ELF-1 (cell line): Measurements from ENCODE around the gene PPID.
"Not testable (repeated sequence)": the region's sequence is repeated elsewhere in the genome, so short reads cannot be mapped to it uniquely, and the experiment has no call there.

Experiments
- DNase-seq: peaks from one replicate; pipeline ENCODE4 v3.0.0-alpha.2; 2016; ENCODE audit warnings: low read depth, low spot score

PPID gene

DNA sequence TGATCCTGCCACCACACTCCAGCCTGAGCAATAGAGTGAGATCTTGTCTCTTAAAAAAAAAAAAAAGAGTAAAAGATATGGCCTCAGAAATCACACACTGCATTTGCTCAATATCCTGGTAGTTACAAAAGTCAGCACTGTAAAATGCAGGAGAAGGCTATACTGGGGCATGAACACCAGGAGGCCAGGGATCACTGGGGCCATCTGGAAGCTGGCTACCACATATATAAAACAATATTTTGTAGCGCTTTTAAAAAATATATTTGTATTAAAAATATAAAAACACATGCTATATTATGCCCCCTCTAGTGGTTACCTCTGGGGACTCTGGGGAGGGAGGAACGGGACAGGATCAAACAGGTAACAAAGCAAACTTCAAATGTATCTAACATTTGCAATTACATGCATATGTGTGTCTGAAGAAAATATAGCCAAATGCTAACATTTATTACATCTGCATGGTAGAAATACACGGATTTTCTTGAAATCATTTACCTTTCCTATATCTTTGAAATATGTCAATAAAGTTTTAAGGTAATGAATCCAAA, 55.5 kb downstream of the PPID start:
- no peak for DNase-seq

DNA sequence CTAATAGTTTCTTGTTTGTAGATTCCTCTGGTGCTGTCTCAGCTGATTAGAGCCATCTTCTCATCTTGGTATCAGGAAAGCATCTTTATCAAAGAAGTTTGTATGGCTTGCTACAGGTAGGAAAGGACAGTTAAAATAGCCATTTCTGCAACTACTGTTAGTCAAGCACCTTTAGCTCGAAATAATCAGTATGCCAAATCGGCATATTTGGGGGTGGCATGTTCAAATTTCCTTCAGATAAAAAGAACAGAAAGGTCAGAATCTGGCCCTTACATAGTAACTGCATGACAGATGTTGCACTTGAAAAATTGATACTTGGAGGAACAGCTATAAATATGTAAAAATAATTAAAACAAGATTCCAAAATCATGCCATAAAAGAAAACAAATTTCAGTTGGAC, 56.3 kb downstream of the PPID start:
- no peak for DNase-seq

DNA sequence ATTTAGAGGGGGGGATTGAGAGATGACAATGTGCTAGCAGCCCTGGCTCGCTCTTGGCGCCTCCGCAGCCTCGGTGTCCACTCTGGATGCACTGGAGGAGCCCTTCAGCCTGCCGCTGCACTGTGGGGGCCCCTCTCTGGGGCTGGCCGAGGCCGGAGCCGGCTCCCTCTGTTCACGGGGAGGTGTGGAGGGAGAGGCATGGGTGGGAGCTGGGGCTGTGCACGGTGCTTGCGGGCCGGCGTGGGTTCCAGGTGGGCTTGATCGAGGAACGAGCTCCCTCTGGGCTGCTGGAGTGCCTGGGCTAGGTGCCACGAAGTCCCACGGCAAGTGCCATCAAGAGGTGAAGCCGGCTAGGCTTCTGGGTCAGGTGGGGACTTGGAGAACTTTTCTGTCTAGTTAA, 58.4 kb downstream of the PPID start:
- no peak for DNase-seq

DNA sequence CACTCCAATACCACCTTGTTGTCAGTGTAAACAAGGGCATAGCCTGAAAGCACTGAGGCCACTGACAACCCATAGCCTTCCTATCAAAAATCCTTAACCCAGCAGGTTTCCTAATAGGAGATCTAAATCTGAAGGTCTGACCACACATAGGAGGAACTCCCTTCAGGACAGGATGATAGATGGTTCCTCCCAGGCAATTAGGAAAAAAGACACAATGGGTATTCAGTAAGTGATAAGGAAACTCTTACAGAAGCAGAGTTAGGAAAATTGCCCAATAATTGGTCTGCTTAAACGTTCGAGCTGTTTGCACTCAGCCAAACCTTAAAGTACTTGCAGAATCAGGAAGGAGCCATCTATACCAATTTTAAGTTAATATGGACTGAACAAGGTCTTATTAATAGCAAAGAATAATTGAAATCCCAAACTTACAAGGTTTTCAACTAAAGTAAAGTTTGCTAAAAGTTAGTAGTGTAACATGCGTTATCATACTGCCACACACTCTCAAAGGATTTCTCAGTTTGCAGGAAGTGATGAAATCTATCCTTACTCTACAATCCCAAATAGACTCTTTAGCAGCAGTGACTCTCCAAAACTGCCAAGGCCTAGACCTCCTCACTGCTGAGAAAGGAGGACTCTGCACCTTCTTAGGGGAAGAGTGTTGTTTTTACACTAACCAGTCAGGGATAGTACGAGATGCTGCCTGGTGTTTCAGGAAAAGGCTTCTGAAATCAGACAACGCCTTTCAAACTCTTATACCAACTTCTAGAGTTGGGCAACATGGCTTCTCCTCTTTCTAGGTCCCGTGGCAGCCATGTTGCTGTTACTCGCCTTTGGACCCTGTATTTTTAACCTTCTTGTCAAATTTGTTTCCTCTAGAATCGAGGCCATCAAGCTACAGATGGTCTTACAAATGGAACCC, 59.2 kb downstream of the PPID start:
- DNase-seq, result peak; percentile 37

DNA sequence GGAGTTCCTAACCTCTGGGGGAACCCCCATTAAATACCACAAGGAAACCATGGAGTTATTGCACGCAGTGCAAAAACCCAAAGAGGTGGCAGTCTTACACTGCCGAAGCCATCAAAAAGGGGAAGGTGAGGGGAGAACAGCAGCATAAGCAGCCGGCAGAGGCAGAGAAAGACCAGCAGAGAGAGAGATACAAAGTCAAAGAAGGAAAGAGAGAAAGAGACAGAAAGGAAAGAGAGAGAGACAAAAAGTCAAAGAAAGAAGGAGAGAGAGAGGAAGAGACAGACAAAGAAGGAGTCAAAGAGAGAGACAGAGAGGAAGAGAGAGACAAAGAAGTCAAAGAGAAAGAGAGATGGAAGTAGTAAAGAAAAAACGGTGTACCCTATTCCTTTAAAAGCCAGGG, 59.9 kb downstream of the PPID start:
- not testable (repeated sequence) for DNase-seq
